GM19043 (cell line): ENCODE results near the gene IPCEF1.
"Not testable (repeated sequence)": the region's sequence is repeated elsewhere in the genome, so short reads cannot be mapped to it uniquely, and the experiment has no call there.

Experiments used
- ATAC-seq: cut with Tn5 transposase; IDR thresholded peaks from one replicate; pipeline ENCODE4 v1.9.1; 2021; ENCODE audit warnings: low read depth; ENCODE audit not compliant: unreplicated experiment

IPCEF1 gene

GRCh38 chr6:154251116-154251515 is 105.5 kb downstream of the IPCEF1 start:
- no peak for ATAC-seq

GRCh38 chr6:154249499-154250298 is 106.9 kb downstream of the IPCEF1 start:
- peak; percentile 60 for ATAC-seq

GRCh38 chr6:154247119-154247861 is 109.3 kb downstream of the IPCEF1 start:
- ATAC-seq, result peak; percentile 35

GRCh38 chr6:154246723-154247118 is 109.9 kb downstream of the IPCEF1 start:
- no peak for ATAC-seq

- ATAC-seq, result no peak
Observed at GRCh38 chr6:154245506-154245905, 111.1 kb downstream of the IPCEF1 start.

- no peak for ATAC-seq
Observed at GRCh38 chr6:154243793-154244750, 112.5 kb downstream of the IPCEF1 start.

- no peak for ATAC-seq
Observed at GRCh38 chr6:154242617-154243357, 113.8 kb downstream of the IPCEF1 start.

GRCh38 chr6:154241581-154241980 is 115.0 kb downstream of the IPCEF1 start:
- no peak for ATAC-seq

GRCh38 chr6:154241061-154241460 is 115.5 kb downstream of the IPCEF1 start:
- ATAC-seq, result not testable (repeated sequence)

- no peak for ATAC-seq
Observed at GRCh38 chr6:154239392-154239791, 117.2 kb downstream of the IPCEF1 start.

- no peak for ATAC-seq
Observed at GRCh38 chr6:154238831-154239230, 117.8 kb downstream of the IPCEF1 start.

GRCh38 chr6:154236646-154237301 is 119.8 kb downstream of the IPCEF1 start:
- no peak for ATAC-seq

- ATAC-seq, result peak; percentile 72
Observed at GRCh38 chr6:154234019-154234772, 122.4 kb downstream of the IPCEF1 start.

GRCh38 chr6:154233383-154233782 is 123.2 kb downstream of the IPCEF1 start:
- ATAC-seq, result no peak

GRCh38 chr6:154232013-154232910 is 124.3 kb downstream of the IPCEF1 start:
- ATAC-seq, result no peak

GRCh38 chr6:154230910-154231595 is 125.5 kb downstream of the IPCEF1 start:
- no peak for ATAC-seq

- no peak for ATAC-seq
Observed at GRCh38 chr6:154230393-154230792, 126.2 kb downstream of the IPCEF1 start.
